Forelimb muscle (tissue), 1 donor: Measurements from ENCODE around the gene PPIL6. TPM values are rescaled to one million over a fixed set of nuclear protein-coding genes. Genes with fewer than 3 reads are reported as not detected.

Experiments
- DNase-seq: peaks from one replicate; pipeline ENCODE4 v3.0.0-alpha.2; 2013; ENCODE audit warnings: low read depth
- polyA plus RNA-seq: library from polyadenylated mRNA; unstranded; fragments of 120-200 nt; gene quantifications from one replicate; pipeline ENCODE4 v1.2.1, GENCODE V29; 2013; ENCODE audit not compliant: insufficient read length

The PPIL6 gene
- polyA plus RNA-seq, 1 donor: 5.2 TPM

GRCh38 chr6:109449064-109449794 is 8.8 kb upstream of the PPIL6 start:
- DNase-seq: no peak

GRCh38 chr6:109448615-109449014 is 8.2 kb upstream of the PPIL6 start:
- DNase-seq: no peak

GRCh38 chr6:109447878-109448555 is 7.6 kb upstream of the PPIL6 start:
- no peak for DNase-seq

GRCh38 chr6:109447087-109447486 is 6.7 kb upstream of the PPIL6 start:
- DNase-seq: no peak

- no peak for DNase-seq
Measured at GRCh38 chr6:109446541-109446940, 6.1 kb upstream of the PPIL6 start.

- no peak for DNase-seq
Measured at GRCh38 chr6:109446072-109446471, 5.6 kb upstream of the PPIL6 start.

- DNase-seq: no peak
Measured at GRCh38 chr6:109445382-109445781, 5.0 kb upstream of the PPIL6 start.

GRCh38 chr6:109443425-109443950 is 3.1 kb upstream of the PPIL6 start:
- DNase-seq: no peak

GRCh38 chr6:109442393-109442924 is 2.0 kb upstream of the PPIL6 start:
- DNase-seq: no peak

GRCh38 chr6:109441069-109441816 is 815 bp upstream of the PPIL6 start:
- no peak for DNase-seq

GRCh38 chr6:109436041-109436440 is 4.4 kb downstream of the PPIL6 start:
- no peak for DNase-seq

GRCh38 chr6:109434456-109434855 is 6.0 kb downstream of the PPIL6 start:
- no peak for DNase-seq

- no peak for DNase-seq
Measured at GRCh38 chr6:109429496-109429895, 10.9 kb downstream of the PPIL6 start.

- peak; percentile 83 for DNase-seq
Measured at GRCh38 chr6:109428889-109429477, 11.4 kb downstream of the PPIL6 start.

- DNase-seq: no peak
Measured at GRCh38 chr6:109424946-109425345, 15.5 kb downstream of the PPIL6 start.

- no peak for DNase-seq
Measured at GRCh38 chr6:109421184-109421583, 19.2 kb downstream of the PPIL6 start.

- no peak for DNase-seq
Measured at GRCh38 chr6:109420751-109421150, 19.7 kb downstream of the PPIL6 start.

- DNase-seq: no peak
Measured at GRCh38 chr6:109417646-109418045, 22.8 kb downstream of the PPIL6 start.

- DNase-seq: no peak
Measured at GRCh38 chr6:109411034-109411433, 29.4 kb downstream of the PPIL6 start.

- no peak for DNase-seq
Measured at GRCh38 chr6:109406196-109406595, 34.2 kb downstream of the PPIL6 start.

GRCh38 chr6:109397020-109397419 is 43.4 kb downstream of the PPIL6 start:
- no peak for DNase-seq
